ENCODE data around the gene TRIO. TPM values are rescaled to one million over a fixed set of nuclear protein-coding genes. Genes with fewer than 3 reads are reported as not detected.
"Not testable (repeated sequence)": the region's sequence is repeated elsewhere in the genome, so short reads cannot be mapped to it uniquely, and the experiment has no call there.

Gene TRIO
- polyA plus RNA-seq, 3 donors: 10.3 to 63.1 (median 34.5) TPM

- no peak overlapping the region for H3K27ac ChIP-seq (ENCODE audit: low read depth, low read length)
- 28 to 64% (median 34%) methylated on average over 1 of the region's 1 CpG for WGBS, 3 donors
These were observed 408.9 kb downstream of the TRIO start for GRCh38 chr5:14552017-14552416.

- not testable (repeated sequence) for H3K27ac ChIP-seq (ENCODE audit: low read depth, low read length)
- 77 to 82% (median 78%) methylated on average over 3 of the region's 3 CpGs for WGBS, 3 donors
These were observed 411.1 kb downstream of the TRIO start for GRCh38 chr5:14554288-14554687.

- WGBS, 3 donors: 81 to 86% (median 84%) methylated on average over 2 of the region's 2 CpGs
- no peak overlapping the region for H3K27ac ChIP-seq (ENCODE audit: low read depth, low read length)
These were observed 412.9 kb downstream of the TRIO start for GRCh38 chr5:14556015-14556414.

- H3K27ac ChIP-seq (ENCODE audit: low read depth, low read length): no peak overlapping the region
- 46 to 58% (median 56%) methylated on average over 8 of the region's 8 CpGs for WGBS, 3 donors
These were observed 414.1 kb downstream of the TRIO start for GRCh38 chr5:14557203-14557770.

GRCh38 chr5:14557791-14558415, 414.8 kb downstream of the TRIO start:
- no peak overlapping the region for H3K27ac ChIP-seq (ENCODE audit: low read depth, low read length)
- 44 to 58% (median 57%) methylated on average over 8 of the region's 8 CpGs for WGBS, 3 donors

Other genes starting within 250 kb of the TRIO start
- gene DNAH5, start 198.7 kb upstream of the TRIO start, polyA plus RNA-seq: under 1 TPM; 0.06 to 0.85 (median 0.34) TPM